Suppressor macrophage treated with lipopolysaccharide for 1 hour (primary cell): ENCODE measurements around the gene PARD6A.
"Not testable (repeated sequence)": the region's sequence is repeated elsewhere in the genome, so short reads cannot be mapped to it uniquely, and the experiment has no call there.

Source experiments
- DNase-seq, 3 donors: peaks; one replicate each; pipeline ENCODE4 v3.0.0-alpha.2; 2020 to 2022

Gene PARD6A

GRCh38 chr16:67667453-67667816, 6.7 kb downstream of the PARD6A start:
- no peak for DNase-seq

GRCh38 chr16:67667817-67668494, 7.2 kb downstream of the PARD6A start:
- DNase-seq: peak; percentile 90 to 93 (median 92)

DNA sequence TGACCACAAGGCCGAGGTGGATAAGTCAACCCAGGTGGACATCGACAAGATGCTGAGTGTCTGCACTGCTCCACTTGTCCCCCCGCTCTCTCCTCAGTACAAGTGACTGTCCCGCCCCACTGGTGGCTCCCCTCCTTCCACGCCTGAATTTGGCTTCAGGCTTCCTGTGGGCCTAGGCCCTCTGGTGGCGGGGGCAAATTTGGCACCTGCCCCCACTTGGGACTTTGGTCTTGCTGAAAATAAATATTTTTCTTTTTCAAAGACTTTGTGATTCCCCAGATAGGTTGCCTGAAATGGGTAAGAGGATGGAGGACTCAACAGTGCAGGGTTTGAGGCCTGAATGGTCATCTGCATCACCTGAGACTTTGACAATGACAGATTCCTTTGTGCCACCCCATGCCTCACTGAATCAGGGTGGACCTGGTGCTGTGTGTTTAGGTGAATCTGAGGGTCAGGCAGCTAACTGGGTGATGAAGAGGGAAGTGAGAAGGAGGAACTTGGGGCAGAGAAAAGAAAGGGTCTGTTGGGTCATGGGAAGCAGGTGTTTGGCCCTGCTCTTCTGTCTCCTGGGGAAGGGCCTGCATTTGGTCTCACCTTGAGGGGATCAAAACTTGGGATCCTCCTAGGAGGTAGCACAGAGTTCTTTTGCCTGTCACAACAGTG, 7.9 kb downstream of the PARD6A start:
- DNase-seq: peak; percentile 34 to 50 (median 35)

GRCh38 chr16:67669499-67670101, 8.8 kb downstream of the PARD6A start:
- DNase-seq: no peak

DNA sequence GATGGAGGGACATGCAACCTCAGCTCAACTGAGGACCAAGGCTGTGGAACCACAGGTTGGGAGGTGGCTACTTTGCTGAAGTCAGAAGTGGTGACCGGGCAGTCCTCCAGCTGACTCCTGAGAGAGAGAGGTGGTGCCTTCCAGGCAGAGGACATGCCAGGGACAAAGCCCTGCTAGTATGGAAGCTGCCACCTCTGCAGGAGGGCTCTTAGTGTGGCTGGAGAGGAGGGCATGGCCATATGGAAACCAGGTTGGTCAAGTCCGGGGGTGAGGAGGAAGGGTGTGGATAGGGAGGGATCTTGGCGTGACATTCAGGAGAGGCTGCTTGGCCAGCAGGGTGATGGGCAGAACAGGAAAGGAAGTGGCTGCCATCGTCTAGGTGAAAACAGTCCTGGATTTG, 11.5 kb downstream of the PARD6A start:
- no peak for DNase-seq

DNA sequence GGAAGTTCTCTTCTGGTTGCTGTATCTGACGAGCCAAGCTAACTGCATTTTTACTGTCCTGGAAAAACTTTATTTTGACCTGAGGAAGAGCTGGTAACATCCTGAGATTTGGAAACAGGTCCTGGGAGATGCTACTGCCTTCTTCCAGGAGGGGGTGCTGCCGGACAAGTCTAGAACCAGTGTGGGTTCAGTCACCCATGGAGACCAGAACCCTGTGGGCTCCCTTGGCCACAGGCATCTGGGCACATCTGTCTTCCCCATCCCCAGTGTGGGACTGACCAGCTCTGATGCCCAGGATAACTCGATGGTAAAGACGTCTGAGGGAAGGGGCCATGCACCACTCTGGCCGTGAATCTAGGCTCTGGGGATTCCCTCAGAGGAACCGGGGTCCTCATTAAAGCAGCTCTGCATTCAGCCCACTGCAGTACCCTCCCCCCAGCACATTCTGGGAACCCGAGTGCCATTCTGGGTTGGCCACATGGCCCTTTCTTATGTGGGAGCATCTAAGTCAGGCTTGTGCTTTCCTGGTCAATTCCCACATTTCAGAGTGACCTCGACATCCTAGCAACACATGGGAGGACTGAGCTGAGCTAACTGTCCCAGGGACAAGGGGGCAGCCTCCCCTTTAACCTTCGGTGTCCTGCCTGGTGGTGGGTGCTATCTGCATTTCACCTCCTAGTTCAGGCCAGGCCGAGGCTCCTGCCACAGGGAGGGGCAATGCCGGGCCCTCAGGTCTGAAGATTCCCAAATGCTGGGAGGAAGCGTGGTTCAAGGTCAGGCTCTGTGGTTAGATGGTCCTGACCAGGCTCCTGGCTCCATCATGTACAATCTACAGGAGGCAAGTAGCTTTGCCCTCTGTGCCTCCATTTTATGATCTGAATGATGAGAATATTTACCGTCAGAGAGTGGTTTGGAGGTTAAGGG, 12.2 kb downstream of the PARD6A start:
- DNase-seq: peak; percentile 71 to 88 (median 82)

- peak; percentile 79 to 90 (median 80) for DNase-seq
Observed at GRCh38 chr16:67673712-67674580, 13.2 kb downstream of the PARD6A start.

DNA sequence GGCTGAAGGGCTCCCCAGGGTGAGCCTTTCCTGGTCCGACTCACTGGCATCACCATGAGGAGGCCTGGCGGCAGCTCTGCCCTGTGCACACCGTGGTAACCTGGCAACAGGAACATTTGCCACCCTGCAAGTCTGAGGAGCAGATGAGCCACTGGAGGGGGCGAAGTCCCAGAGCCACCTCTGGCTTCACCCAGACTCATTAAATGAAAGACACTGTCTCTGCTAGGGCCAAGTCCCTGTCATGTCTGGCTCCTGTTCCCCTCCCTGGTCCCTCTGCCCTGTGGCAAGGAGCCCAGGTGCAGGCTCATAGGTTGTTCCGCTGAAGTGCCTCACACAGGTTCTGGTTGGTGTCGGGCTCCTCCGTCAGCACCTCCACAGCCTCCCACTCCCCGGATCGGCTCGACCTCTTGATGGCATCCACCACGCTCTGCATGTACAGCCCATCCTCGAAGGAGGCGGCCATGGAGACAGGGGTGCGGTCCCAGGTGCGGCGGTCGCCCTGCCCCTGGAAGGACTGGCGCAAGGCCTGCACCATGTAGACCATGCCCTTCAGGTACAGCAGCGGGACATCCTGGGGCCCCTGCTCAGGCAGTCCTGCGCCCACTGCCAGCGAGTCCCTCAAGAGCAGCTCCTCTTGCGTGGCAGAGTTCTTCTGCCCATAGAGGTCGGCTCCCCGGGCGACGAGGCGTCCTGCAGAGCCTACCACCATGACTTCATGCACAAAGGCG, 14.3 kb downstream of the PARD6A start:
- DNase-seq: no peak

DNA sequence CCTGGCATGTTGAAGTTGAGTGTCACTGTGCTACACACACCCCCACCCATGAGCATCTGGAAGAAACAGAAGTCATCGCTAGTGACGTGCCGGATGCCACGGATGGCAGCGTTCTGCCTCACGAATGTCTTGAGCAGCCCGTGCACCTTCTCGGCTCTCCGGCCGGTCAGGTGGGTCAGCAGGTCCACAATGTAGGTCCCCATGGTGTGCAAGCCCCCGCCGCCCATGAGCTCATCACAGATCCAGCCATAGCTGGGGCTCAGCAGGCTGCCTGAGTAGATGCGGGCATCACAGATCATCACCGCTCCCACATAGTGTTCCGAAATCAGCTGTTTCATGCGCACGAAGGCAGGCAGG, 14.8 kb downstream of the PARD6A start:
- DNase-seq: no peak

DNA sequence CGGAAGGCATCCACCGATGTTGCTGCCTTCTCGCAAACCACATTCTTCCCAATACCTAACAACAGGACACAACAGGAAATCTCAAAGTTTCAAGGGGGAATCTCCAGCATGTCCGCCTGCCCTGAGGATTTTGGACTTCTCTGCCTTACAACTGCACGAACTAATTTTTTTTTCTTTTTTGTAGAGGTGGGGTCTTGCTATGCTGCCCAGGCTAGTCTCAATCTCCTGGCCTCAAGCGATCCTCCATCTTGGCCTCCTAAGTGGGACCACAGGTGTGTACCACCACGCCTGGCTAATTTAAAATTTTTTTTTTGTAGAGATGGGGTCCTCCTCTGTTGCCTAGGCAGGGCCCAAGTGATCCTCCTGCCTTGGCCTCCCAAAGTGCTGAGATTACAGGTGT, 15.2 kb downstream of the PARD6A start:
- no peak for DNase-seq

- DNase-seq: no peak
Observed at GRCh38 chr16:67676516-67676915, 15.8 kb downstream of the PARD6A start.

DNA sequence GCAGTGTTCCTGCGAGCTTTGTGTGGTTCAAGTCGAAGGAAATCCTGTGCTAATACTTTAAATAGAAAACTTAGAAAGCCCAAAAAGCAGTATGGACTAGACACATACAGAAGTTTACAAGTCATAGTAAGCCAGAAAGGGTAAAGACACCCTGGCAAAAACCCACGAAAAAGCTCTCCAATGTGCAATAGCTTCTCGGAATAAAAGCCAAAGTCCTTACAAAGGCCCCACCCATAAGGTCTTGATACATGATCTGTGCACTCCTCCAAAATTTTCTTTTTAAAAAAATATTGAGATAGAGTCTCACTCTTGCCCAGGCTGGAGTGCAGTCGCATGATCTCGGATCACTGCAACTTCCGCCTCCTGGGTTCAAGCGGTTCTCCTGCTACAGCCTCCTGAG, 16.2 kb downstream of the PARD6A start:
- no peak for DNase-seq

GRCh38 chr16:67677712-67678111, 17.0 kb downstream of the PARD6A start:
- DNase-seq: no peak

- DNase-seq: no peak
Observed at GRCh38 chr16:67678354-67679023, 17.7 kb downstream of the PARD6A start.

DNA sequence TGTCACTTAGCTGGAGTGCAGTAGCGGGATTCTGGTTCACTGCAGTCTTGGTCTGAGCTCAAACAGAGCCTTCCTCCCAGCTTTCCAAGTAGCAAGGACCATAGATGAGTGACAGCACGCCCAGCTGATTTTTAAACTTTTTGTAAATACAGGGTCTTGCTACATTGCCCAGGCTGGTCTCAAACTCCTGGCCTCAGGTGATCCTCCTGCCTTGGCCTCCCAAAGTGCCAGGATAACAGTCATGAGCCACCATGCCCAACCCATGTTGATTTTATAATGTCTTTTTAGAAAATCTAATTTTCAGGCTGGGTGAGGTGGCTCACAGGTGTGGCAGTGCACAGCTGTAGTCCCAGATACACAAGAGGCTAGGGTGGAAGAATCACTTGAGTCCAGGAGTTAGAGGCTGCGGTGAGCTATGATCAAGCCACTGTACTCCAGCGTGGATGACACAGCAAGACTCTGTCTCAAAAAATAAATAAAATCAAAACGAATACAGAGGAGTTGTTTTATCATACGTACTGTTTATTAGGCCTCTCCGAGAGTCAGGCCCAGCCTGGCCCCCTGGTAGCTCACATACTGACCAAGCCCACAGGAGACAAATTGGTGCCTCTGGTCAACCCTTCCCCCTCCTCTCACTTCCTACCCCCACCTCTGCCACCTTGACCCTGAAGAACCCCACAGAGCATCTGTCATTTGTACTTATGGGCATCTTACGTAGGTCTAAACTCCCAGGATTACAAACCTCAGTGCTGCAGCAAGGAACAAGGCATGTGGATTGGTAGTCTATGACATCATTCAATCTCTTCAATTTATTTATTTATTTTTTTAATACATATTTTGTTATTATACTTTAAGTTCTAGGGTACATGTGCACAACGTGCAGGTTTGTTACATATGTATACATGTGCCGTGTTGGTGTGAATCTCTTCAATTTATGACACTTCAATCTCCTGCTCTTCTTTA, 19.5 kb downstream of the PARD6A start:
- no peak for DNase-seq

- no peak for DNase-seq
Observed at GRCh38 chr16:67683767-67684166, 23.0 kb downstream of the PARD6A start.

DNA sequence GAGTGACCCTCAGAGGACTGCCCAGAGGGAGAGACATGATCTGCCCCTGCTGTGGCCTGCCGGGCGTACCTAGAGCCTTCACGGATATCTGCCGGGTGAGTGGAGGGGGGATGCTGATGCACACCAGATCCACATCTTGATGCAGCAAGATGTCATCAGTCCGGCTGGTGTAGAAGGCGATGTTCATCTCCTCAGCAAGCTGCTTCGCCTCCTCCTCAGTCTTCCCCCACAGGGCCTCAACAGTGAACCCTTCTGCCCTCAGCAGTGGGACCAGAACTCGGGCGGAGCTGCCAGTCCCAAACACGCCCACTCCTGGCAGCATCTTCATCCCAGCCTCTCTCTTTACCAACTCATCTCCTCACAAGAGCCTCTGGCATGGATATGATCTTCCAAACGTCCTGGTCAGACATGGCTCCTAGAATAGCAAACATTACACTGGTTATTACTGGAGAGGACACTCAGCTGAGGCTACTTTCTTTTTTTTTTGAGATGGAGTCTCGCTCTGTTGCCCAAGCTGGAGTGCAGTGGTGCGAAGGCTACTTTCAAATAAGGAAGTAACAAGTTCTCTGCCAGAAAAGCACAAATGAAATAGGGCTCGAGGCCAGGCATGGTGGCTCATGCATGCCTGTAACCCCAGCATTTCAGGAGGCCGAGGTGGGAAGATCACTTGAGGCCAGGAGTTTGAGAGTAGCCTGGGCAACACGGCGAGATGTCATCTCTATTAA, 24.8 kb downstream of the PARD6A start:
- no peak for DNase-seq

DNA sequence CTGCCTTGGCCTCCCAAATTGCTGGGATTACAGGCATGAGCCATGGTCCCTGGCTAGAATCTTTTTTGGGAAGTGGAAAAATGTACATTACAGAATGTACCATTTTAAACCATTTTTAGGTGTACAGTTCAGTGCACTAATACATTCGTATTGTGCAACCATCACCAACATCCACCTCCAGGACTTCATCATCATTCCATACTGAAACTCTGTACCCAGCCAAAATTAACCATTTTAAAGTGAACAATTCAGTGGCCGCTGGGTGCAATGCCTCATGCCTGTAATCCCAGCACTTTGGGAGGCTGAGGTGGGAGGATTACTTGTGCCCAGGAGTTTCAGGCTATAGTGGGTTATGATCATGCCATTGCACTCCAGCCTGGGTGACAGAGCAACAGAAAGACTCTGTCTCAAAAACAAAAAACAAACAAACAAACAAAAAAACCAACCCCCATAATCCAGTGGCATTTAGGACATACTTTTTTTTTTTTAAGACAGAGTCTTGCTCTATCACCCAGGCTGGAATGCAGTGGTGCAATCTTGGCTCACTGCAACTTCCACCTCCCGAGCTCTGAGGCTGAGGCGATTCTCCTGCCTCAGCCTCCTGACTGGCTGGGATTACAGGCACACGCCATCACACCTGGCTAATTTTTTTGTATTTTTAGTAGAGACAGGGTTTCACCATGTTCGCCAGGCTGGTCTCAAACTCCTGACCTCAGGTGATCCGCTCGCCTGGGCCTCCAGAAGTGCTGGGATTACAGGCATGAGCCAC, 32.9 kb downstream of the PARD6A start:
- not testable (repeated sequence) for DNase-seq
